K562 (cell line): ENCODE measurements around the gene TAMALIN. TPM values are rescaled to one million over a fixed set of nuclear protein-coding genes. Genes with fewer than 3 reads are reported as not detected.
A peak's percentile ranks its signal among the peaks of the same experiment; 100 is the strongest.

ENCODE experiments used
- ATAC-seq: fragments of 200-7000 bp; cut with Tn5 transposase; 3 replicates; pipeline ENCODE4 v1.9.1; 2020; ENCODE audit warnings: moderate library complexity
- BruUV-seq: library from RNA; stranded (reverse); fragments of 400-500 nt; replicated peaks from 2 replicates; lab custom pipeline; 2021; lab: Mats Ljungman, UMichigan
- CTCF ChIA-PET: fragments of 300-600 bp; formaldehyde crosslinking; extraction: SDS; loops from one replicate; lab custom pipeline; 2021; ENCODE audit warnings: low intra/inter-chr PET ratio; lab: Yijun Ruan, JAX
- POLR2A ChIA-PET: fragments of 300-600, 350-650 bp; sonication (Branson Sonifier 250); formaldehyde crosslinking; extraction: SDS; loops from one replicate; lab custom pipeline; 2021; ENCODE audit warnings: antibody characterized with exemption, inconsistent platforms; lab: Yijun Ruan, JAX
- DNase-seq, 4 experiments: peaks; one replicate each; pipeline versions ENCODE4 v3.0.0 to v3.0.0-alpha.2; 2011 to 2018; ENCODE audit warnings: low spot score in 3 of 4, mixed read lengths in 3 of 4; ENCODE audit errors: extremely low read depth in 1 of 4
- FAIRE-seq: peaks from 2 replicates; lab custom pipeline; 2011; peaks lifted over from hg19 to GRCh38; lab: Jason Lieb, UNC
- H2AFZ ChIP-seq: 2 replicates; pipeline ENCODE4 v1.6.0; 2011; ENCODE audit warnings: low read depth, low read length, control low read depth, inconsistent platforms
- H3K27ac ChIP-seq: fragments of 200-600 bp; 3 replicates; pipeline ENCODE4 v1.8.0; 2011; ENCODE audit warnings: low read depth, mild to moderate bottlenecking, control low read depth, inconsistent platforms, low read length, moderate library complexity, mixed read lengths; ENCODE audit errors: extremely low read depth
- H3K27me3 ChIP-seq, 2 experiments: fragments of 300-600 bp in 1 of 2; 2 replicates in 1 of 2; 3 replicates in 1 of 2; pipeline versions ENCODE4 v1.6.0 to v1.8.0; 2011; ENCODE audit warnings: inconsistent platforms in 2 of 2, low read length in 2 of 2, mild to moderate bottlenecking in 1 of 2, mixed read lengths in 1 of 2, moderate library complexity in 1 of 2; ENCODE audit not compliant: control insufficient read depth in 2 of 2, insufficient read depth in 2 of 2
- H3K36me3 ChIP-seq: fragments of 300-600 bp; 3 replicates; pipeline ENCODE4 v1.8.0; 2011; ENCODE audit warnings: mild to moderate bottlenecking, low read length, inconsistent platforms; ENCODE audit not compliant: control insufficient read depth, insufficient read depth
- H3K4me1 ChIP-seq, 2 experiments: fragments of 200-600 bp in 1 of 2; replicated peaks in 1 of 2; 2 replicates in 1 of 2; 3 replicates in 1 of 2; pipeline versions ENCODE4 v1.5.1 to v1.8.0; 2011; ENCODE audit warnings: inconsistent platforms in 2 of 2, low read length in 2 of 2, mild to moderate bottlenecking in 1 of 2, mixed read lengths in 1 of 2, moderate library complexity in 1 of 2; ENCODE audit not compliant: control insufficient read depth in 2 of 2, insufficient read depth in 2 of 2
- H3K4me2 ChIP-seq: 2 replicates; pipeline ENCODE4 v1.6.1; 2011; ENCODE audit warnings: low read length, control low read depth, inconsistent platforms, mixed read lengths; ENCODE audit not compliant: insufficient read depth
- H3K4me3 ChIP-seq: fragments of 200-600 bp; sonication (generic), shearing (Covaris generic); 2 replicates; pipeline ENCODE4 v1.5.1; 2016; ENCODE audit warnings: control low read depth, inconsistent platforms
- H3K79me2 ChIP-seq: fragments of 200-600 bp; 3 replicates; pipeline ENCODE4 v1.8.0; 2011; ENCODE audit warnings: low read length, inconsistent platforms; ENCODE audit not compliant: control insufficient read depth, insufficient read depth
- H3K9ac ChIP-seq, 2 experiments: 2 replicates each; pipeline versions ENCODE4 v1.6.0 to v1.6.1; 2011; ENCODE audit warnings: low read depth in 2 of 2, low read length in 2 of 2, control low read depth in 1 of 2, inconsistent platforms in 1 of 2, mild to moderate bottlenecking in 1 of 2, mixed read lengths in 1 of 2; ENCODE audit not compliant: insufficient read depth in 1 of 2
- H3K9me1 ChIP-seq: one replicate; pipeline ENCODE4 v1.6.0; 2011; ENCODE audit warnings: inconsistent platforms, mild to moderate bottlenecking, low read length, moderate library complexity; ENCODE audit not compliant: control insufficient read depth, insufficient read depth
- H3K9me3 ChIP-seq: replicated peaks from 2 replicates; pipeline ENCODE4 v1.5.1; 2011; ENCODE audit warnings: low read depth, low read length, inconsistent platforms; ENCODE audit not compliant: control insufficient read depth, insufficient read depth
- H4K20me1 ChIP-seq: replicated peaks from 2 replicates; pipeline ENCODE4 v1.6.1; 2011; ENCODE audit warnings: low read length, inconsistent platforms, mixed read lengths; ENCODE audit not compliant: control insufficient read depth, insufficient read depth
- CREM ChIP-seq: IDR thresholded peaks from 2 replicates; pipeline ENCODE4 v1.6.1; 2014; ENCODE audit warnings: antibody characterized with exemption, low read depth
- HMGXB4 ChIP-seq: sonication (generic); formaldehyde crosslinking; IDR thresholded peaks from 2 replicates; pipeline ENCODE4 v1.8.1; 2023; ENCODE audit warnings: mild to moderate bottlenecking, missing genetic modification reagents
- JUND ChIP-seq, 2 experiments: IDR thresholded peaks; 2 replicates in 1 of 2; 3 replicates in 1 of 2; pipeline ENCODE4 v1.6.1; 2011; ENCODE audit warnings: borderline replicate concordance in 2 of 2, low read depth in 2 of 2, low read length in 2 of 2, improper control_type of control experiment in 1 of 2, missing biosample characterization in 1 of 2, missing genetic modification characterization in 1 of 2, missing genetic modification reagents in 1 of 2
- KDM2B ChIP-seq: fragments of 250-450 bp; sonication (Bioruptor Pico); IDR thresholded peaks from 2 replicates; pipeline ENCODE4 v1.8.0; 2021; ENCODE audit warnings: mild to moderate bottlenecking, moderate library complexity
- LCOR ChIP-seq: sonication (generic); formaldehyde crosslinking; IDR thresholded peaks from 2 replicates; pipeline ENCODE4 v1.8.0; 2022; ENCODE audit warnings: mild to moderate bottlenecking, missing genetic modification reagents
- LEF1 ChIP-seq: fragments of 450-650 bp; IDR thresholded peaks from 2 replicates; pipeline ENCODE4 v1.6.1; 2016; ENCODE audit warnings: mild to moderate bottlenecking
- MEF2A ChIP-seq: IDR thresholded peaks from 2 replicates; pipeline ENCODE4 v1.6.1; 2011; ENCODE audit warnings: low read depth, mild to moderate bottlenecking, low read length, moderate library complexity; ENCODE audit not compliant: control insufficient read depth
- MLLT1 ChIP-seq, 2 experiments: fragments of 450-650 bp; IDR thresholded peaks; 2 replicates each; pipeline ENCODE4 v1.6.1; 2016
- NCOA4 ChIP-seq: fragments of 450-650 bp; IDR thresholded peaks from 2 replicates; pipeline ENCODE4 v1.6.1; 2018; ENCODE audit warnings: mild to moderate bottlenecking; ENCODE audit not compliant: partially characterized antibody
- RBM17 ChIP-seq: fragments of 200-400 bp; formaldehyde crosslinking; IDR thresholded peaks from 2 replicates; pipeline ENCODE4 v1.6.1; 2017; ENCODE audit warnings: low read depth, mild to moderate bottlenecking, low read length, borderline replicate concordance
- SMAD3 ChIP-seq: fragments of 450-650 bp; formaldehyde crosslinking; conservative IDR thresholded peaks from 2 replicates; pipeline ENCODE4 v1.4.0; 2020; ENCODE audit warnings: mild to moderate bottlenecking
- TARDBP ChIP-seq: fragments of 450-650 bp; IDR thresholded peaks from 2 replicates; pipeline ENCODE4 v1.6.1; 2016
- ZBED1 ChIP-seq: IDR thresholded peaks from 2 replicates; pipeline ENCODE4 v1.6.1; 2014
- ZFP36 ChIP-seq: fragments of 150-350 bp; IDR thresholded peaks from 2 replicates; pipeline ENCODE4 v1.6.1; 2018; ENCODE audit warnings: low read length, low read depth; ENCODE audit not compliant: partially characterized antibody
- ZHX1 ChIP-seq: fragments of 150-350 bp; conservative IDR thresholded peaks from 2 replicates; pipeline ENCODE4 v1.6.1; 2014; ENCODE audit warnings: low read length
- ZNF134 ChIP-seq: fragments of 250-450 bp; sonication (Bioruptor Pico); conservative IDR thresholded peaks from 2 replicates; pipeline ENCODE4 v1.4.0; 2020
- WGBS: fragments of 100-300 bp; shearing (Covaris generic); methylation state at CpG from one replicate; pipeline ENCODE4 v1.1.6; 2016; ENCODE audit warnings: low coverage, mixed read lengths; ENCODE audit not compliant: insufficient coverage; ENCODE audit errors: missing lambda C conversion rate; 5-methylcytosine and 5-hydroxymethylcytosine counted together
- in situ Hi-C: fragments of 300-500 bp; cut with MboI; formaldehyde crosslinking; loops from 4 replicates; pipeline ENCODE4 v1.15.0; 2018; ENCODE audit warnings: inconsistent platforms, mixed read lengths
- intact Hi-C: fragments of 100-400 bp; cut with micrococcal nuclease; formaldehyde crosslinking; loops from 2 replicates; pipeline ENCODE4 v1.14.2; 2022
- polyA plus RNA-seq, 8 experiments: library from polyadenylated mRNA; depleted of rRNA in 4 of 8; stranded (reverse) in 5 of 8; unstranded in 3 of 8; fragments of >200 nt; fragmentation: Nextera tagmentation in 2 of 8; fragmentation: Illumina TruSeq in 1 of 8; extraction: Ambion mirVana in 2 of 8; extraction: Trizol in 1 of 8; gene quantifications; 2 replicates each; pipeline versions ENCODE4 v1.2.1 to v1.2.3, GENCODE V29; 2011 to 2014; ENCODE audit warnings: inconsistent platforms in 1 of 8, missing spikeins in 1 of 8
- total RNA-seq, 7 experiments: library from RNA; depleted of rRNA in 6 of 7; stranded (reverse); fragments of >200 nt in 6 of 7; fragmentation: Illumina TruSeq in 2 of 7; extraction: Trizol in 2 of 7; gene quantifications; 2 replicates each; pipeline versions ENCODE4 v1.2.1 to v1.2.3, GENCODE V29; 2011 to 2021; ENCODE audit warnings: low replicate concordance in 1 of 7

TAMALIN gene
- total and polyA plus RNA-seq, 9 of the 15 experiments (the other 6 are each of a cell fraction or from before 2014, with no cell fraction given): 0.74 to 2.2 (median 1.5) TPM; not detected in 2

GRCh38 chr12:52050758-52051541 is 44.2 kb downstream of the TAMALIN start, which contains the start of gene NR4A1:
TSS of gene NR4A1 (plus strand) at chr12:52051442. CDS start at chr12:52054329, 2,887 bp downstream.
- BruUV-seq: no TSS peak
- no peaks in the 10 kb centered on the region for H3K9me1 ChIP-seq
- H3K27me3 ChIP-seq: no peaks in the 10 kb centered on the region; a peak in 1 of 5 replicates
- ChIA-PET CTCF (interaction anchor here (0.6 to 1.4 kb wide), 2 partner anchors 25 to 32 kb away, joined by 4 read pairs; no protein-coding TSS in a partner anchor), POLR2A (interaction anchor here (0.6 to 2.8 kb wide), 11 partner anchors 10 to 1493 kb away, joined by 3 to 23 read pairs (median 4); partner anchors contain the start of gene ATG101)
- no peaks in the 10 kb centered on the region for H3K9me3 ChIP-seq
- peaks cover 20 to 42% of the 10 kb centered on the region in 2 experiments for H3K4me1 ChIP-seq
- H3K27ac ChIP-seq: peak within 1 kb of the TSS; percentile 68
- H2AFZ ChIP-seq: peak within 1 kb of the TSS; percentile 86
- ATAC-seq: peak; percentile 91
- peak within 1 kb of the TSS; percentile 79 for H3K4me2 ChIP-seq
- no peaks in the 10 kb centered on the region for H3K36me3 ChIP-seq
- DNase-seq: peak; percentile 93 to 98 (median 97)
- peak within 1 kb of the TSS; percentile 71 to 97 for H3K9ac ChIP-seq
- FAIRE-seq: no peak
- no peaks in the 10 kb centered on the region for H3K79me2 ChIP-seq
- peak within 1 kb of the TSS; percentile 50 for H3K4me3 ChIP-seq
- under 1% methylated on average over 57 of the region's 77 CpGs for WGBS
- intact Hi-C loops: no loop called here
- H4K20me1 ChIP-seq: peaks cover 6% of the 10 kb centered on the region; the same call in 1 of the 2 replicates
- in situ Hi-C loops: no loop called here
- no peak for TF ChIP-seq RBM17
- no peak for TF ChIP-seq JUND (IDR thresholded peaks at IDR 0.05; ENCODE audit: borderline replicate concordance, low read depth, low read length)
- peak; percentile 14; the same call in 1 of the 3 replicates for TF ChIP-seq JUND (tag; IDR thresholded peaks at IDR 0.05; ENCODE audit: borderline replicate concordance, low read depth, low read length)
- TF ChIP-seq KDM2B (CRISPR knock-in tag): 0 out of 2 replicates have a peak, but pooled peaks have one; percentile 34
- no peak for TF ChIP-seq SMAD3 (CRISPR knock-in tag)
- no peak for TF ChIP-seq NCOA4
- TF ChIP-seq LEF1: peak; percentile 61; the same call in 1 of the 2 replicates
- 0 out of 4 replicates have a peak, but pooled peaks of 1 of the 2 experiments have one; percentile 14 for TF ChIP-seq MLLT1 (IDR thresholded peaks at IDR 0.05)
- peak; percentile 90 for TF ChIP-seq ZNF134 (CRISPR knock-in tag)
- peak; percentile 22; the same call in 1 of the 2 replicates for TF ChIP-seq LCOR
- no peak for TF ChIP-seq ZHX1
- TF ChIP-seq MEF2A: peak; percentile 96
- TF ChIP-seq TARDBP: no peak
- 0 out of 2 replicates have a peak, but pooled peaks have one; percentile 53 for TF ChIP-seq HMGXB4 (CRISPR knock-in tag)
- TF ChIP-seq ZFP36: peak; percentile 56
- TF ChIP-seq ZBED1: no peak
- TF ChIP-seq CREM: peak; percentile 88
